ENCODE measurements around the gene ZNF70. TPM values are rescaled to one million over a fixed set of nuclear protein-coding genes. Genes with fewer than 3 reads are reported as not detected.

The ZNF70 gene
- total and polyA plus RNA-seq, 9 of the 15 experiments (the other 6 are each of a cell fraction or from before 2014, with no cell fraction given): 0.14 to 3.3 (median 1.4) TPM

GRCh38 chr22:23760056-23760455 is 9.1 kb upstream of the ZNF70 start:
- DNase-seq (ENCODE audit: extremely low read depth in 1 of 4, low spot score in 3 of 4): no peak
- Histone ChIP-seq H3K4me3 (no peak overlapping the region), H2AFZ (ENCODE audit: low read depth, low read length) (no peak overlapping the region), H3K27me3 (ENCODE audit: control insufficient read depth in 2 of 2, insufficient read depth in 2 of 2, low read length in 2 of 2) (no peaks in the 10 kb centered on the region), H3K9me1 (ENCODE audit: control insufficient read depth, insufficient read depth, low read length) (peaks cover 6% of the 10 kb centered on the region), H3K27ac (ENCODE audit: extremely low read depth, low read depth, low read length) (no peak overlapping the region), H3K79me2 (ENCODE audit: control insufficient read depth, insufficient read depth, low read length) (peaks cover 3% of the 10 kb centered on the region; the same call in 1 of the 3 replicates), H3K36me3 (ENCODE audit: control insufficient read depth, insufficient read depth, low read length) (peaks cover 14% of the 10 kb centered on the region), H3K4me1 (replicated peaks in 1 of 2; ENCODE audit: control insufficient read depth in 2 of 2, insufficient read depth in 2 of 2, low read length in 2 of 2) (peaks cover 17 to 24% of the 10 kb centered on the region in 2 experiments; a peak in 4 of 5 replicates), H3K9me3 (replicated peaks; ENCODE audit: control insufficient read depth, insufficient read depth, low read depth, low read length) (no peaks in the 10 kb centered on the region), H3K4me2 (ENCODE audit: insufficient read depth, low read length) (no peak overlapping the region), H4K20me1 (replicated peaks; ENCODE audit: control insufficient read depth, insufficient read depth, low read length) (peaks cover 14% of the 10 kb centered on the region), H3K9ac (ENCODE audit: insufficient read depth in 1 of 2, low read depth in 2 of 2, low read length in 2 of 2) (no peak overlapping the region)
- CTCF ChIA-PET (ENCODE audit: low intra/inter-chr PET ratio): no interaction called here
- no peak for ATAC-seq
- TF ChIP-seq KDM1A (IDR thresholded peaks at IDR 0.05) (peak; percentile 14 to 31; a peak in 1 of 4 replicates), RBM25 (IDR thresholded peaks at IDR 0.05; ENCODE audit: low read depth, low read length, severe bottlenecking) (peak; percentile 55), YY1 (IDR thresholded peaks at IDR 0.05; ENCODE audit: borderline replicate concordance in 1 of 3, control insufficient read depth in 1 of 3, extremely low read depth in 1 of 3, insufficient read depth in 3 of 3, insufficient read length in 1 of 3, insufficient replicate concordance in 2 of 3, low read depth in 1 of 3, low read length in 2 of 3) (no peak), BCOR (IDR thresholded peaks at IDR 0.05) (peak; percentile 45; the same call in 1 of the 2 replicates), TAF7 (tag; IDR thresholded peaks at IDR 0.05) (no peak)
- FAIRE-seq: no peak
- 38% methylated on average over 5 of the region's 6 CpGs for WGBS (ENCODE audit: insufficient coverage, low coverage, missing lambda C conversion rate)
- in situ Hi-C loops (cut with MboI): no loop called here
- intact Hi-C loops (cut with micrococcal nuclease): loop anchor here (10.0 kb wide), 1 partner anchor 135 kb away; no protein-coding TSS in a partner anchor
- no TSS peak for BruUV-seq (replicated peaks)
- POLR2A ChIA-PET: interaction anchor here (0.8 to 1.3 kb wide), 2 partner anchors 9 to 17 kb away, joined by 4 read pairs; partner anchors contain the start of gene ZNF70

GRCh38 chr22:23759566-23759965 is 8.7 kb upstream of the ZNF70 start:
- Histone ChIP-seq H3K4me1 (replicated peaks in 1 of 2; ENCODE audit: control insufficient read depth in 2 of 2, insufficient read depth in 2 of 2, low read length in 2 of 2) (peaks cover 13 to 19% of the 10 kb centered on the region in 2 experiments; a peak in 4 of 5 replicates), H3K27me3 (ENCODE audit: control insufficient read depth in 2 of 2, insufficient read depth in 2 of 2, low read length in 2 of 2) (no peaks in the 10 kb centered on the region), H3K79me2 (ENCODE audit: control insufficient read depth, insufficient read depth, low read length) (no peaks in the 10 kb centered on the region), H3K9me3 (replicated peaks; ENCODE audit: control insufficient read depth, insufficient read depth, low read depth, low read length) (no peaks in the 10 kb centered on the region), H3K4me3 (no peak overlapping the region), H2AFZ (ENCODE audit: low read depth, low read length) (no peak overlapping the region), H3K9me1 (ENCODE audit: control insufficient read depth, insufficient read depth, low read length) (peaks cover 2% of the 10 kb centered on the region), H3K4me2 (ENCODE audit: insufficient read depth, low read length) (no peak overlapping the region), H4K20me1 (replicated peaks; ENCODE audit: control insufficient read depth, insufficient read depth, low read length) (peaks cover 9% of the 10 kb centered on the region), H3K9ac (ENCODE audit: insufficient read depth in 1 of 2, low read depth in 2 of 2, low read length in 2 of 2) (no peak overlapping the region), H3K27ac (ENCODE audit: extremely low read depth, low read depth, low read length) (no peak overlapping the region), H3K36me3 (ENCODE audit: control insufficient read depth, insufficient read depth, low read length) (peaks cover 9% of the 10 kb centered on the region; the same call in 1 of the 3 replicates)
- FAIRE-seq (no peak), ATAC-seq (no peak), DNase-seq (ENCODE audit: extremely low read depth in 1 of 4, low spot score in 3 of 4) (no peak)
- intact Hi-C loops (cut with micrococcal nuclease): no loop called here
- ChIA-PET CTCF (ENCODE audit: low intra/inter-chr PET ratio) (no interaction called here), POLR2A (interaction anchor here (0.7 to 1.3 kb wide), 3 partner anchors 9 to 611 kb away, joined by 3 to 4 read pairs (median 4); partner anchors contain the start of gene ZNF70)
- WGBS (ENCODE audit: insufficient coverage, low coverage, missing lambda C conversion rate): 57% methylated on average over 4 of the region's 4 CpGs
- no TSS peak for BruUV-seq (replicated peaks)
- in situ Hi-C loops (cut with MboI): no loop called here
- TF ChIP-seq ATF3 (IDR thresholded peaks at IDR 0.05) (no peak), ATF3 (CRISPR knock-in tag; conservative IDR thresholded peaks at IDR 0.05) (no peak), SRSF7 (optimal IDR thresholded peaks at IDR 0.05; ENCODE audit: low read depth, low read length) (no peak), HSF4 (CRISPR knock-in tag; IDR thresholded peaks at IDR 0.05; ENCODE audit: borderline replicate concordance) (no peak), ZNF3 (CRISPR knock-in tag; IDR thresholded peaks at IDR 0.05) (no peak), PHTF2 (CRISPR knock-in tag; IDR thresholded peaks at IDR 0.05) (no peak), FOXK1 (CRISPR knock-in tag; IDR thresholded peaks at IDR 0.05; ENCODE audit: borderline replicate concordance) (no peak)
- TF ChIP-seq, protein P1, sequence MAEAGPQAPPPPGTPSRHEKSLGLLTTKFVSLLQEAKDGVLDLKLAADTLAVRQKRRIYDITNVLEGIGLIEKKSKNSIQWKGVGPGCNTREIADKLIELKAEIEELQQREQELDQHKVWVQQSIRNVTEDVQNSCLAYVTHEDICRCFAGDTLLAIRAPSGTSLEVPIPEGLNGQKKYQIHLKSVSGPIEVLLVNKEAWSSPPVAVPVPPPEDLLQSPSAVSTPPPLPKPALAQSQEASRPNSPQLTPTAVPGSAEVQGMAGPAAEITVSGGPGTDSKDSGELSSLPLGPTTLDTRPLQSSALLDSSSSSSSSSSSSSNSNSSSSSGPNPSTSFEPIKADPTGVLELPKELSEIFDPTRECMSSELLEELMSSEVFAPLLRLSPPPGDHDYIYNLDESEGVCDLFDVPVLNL (CRISPR knock-in tag; IDR thresholded peaks at IDR 0.05; ENCODE audit: low read depth): no peak

Data from K562 (cell line).